A549 (cell line): ENCODE results near the gene KRTAP4-2.

Source experiments
- CBX8 ChIP-seq: fragments of 200-600 bp; sonication (generic); IDR thresholded peaks from 2 replicates; pipeline ENCODE4 v1.6.1; 2016
- JUN ChIP-seq, 2 experiments: fragments of >200 bp; sonication (Bioruptor Twin); formaldehyde crosslinking; IDR thresholded peaks; 2 replicates in 1 of 2; 3 replicates in 1 of 2; pipeline ENCODE4 v1.6.1; 2016 to 2017
- MAFK ChIP-seq: fragments of 450-650 bp; IDR thresholded peaks from 2 replicates; pipeline ENCODE4 v1.6.1; 2014; ENCODE audit not compliant: partially characterized antibody
- POLR2A ChIP-seq: IDR thresholded peaks from 2 replicates; pipeline ENCODE4 v1.6.1; 2012; ENCODE audit warnings: mild to moderate bottlenecking, low read length
- RFX5 ChIP-seq: fragments of 450-650 bp; IDR thresholded peaks from 2 replicates; pipeline ENCODE4 v1.7.1; 2014; ENCODE audit warnings: antibody characterized with exemption, mild to moderate bottlenecking, moderate library complexity
- TF ChIP-seq, protein P1 (sequence below): fragments of >200 bp; sonication (Bioruptor Twin); formaldehyde crosslinking; IDR thresholded peaks from 3 replicates; pipeline ENCODE4 v1.5.1; 2016
- TF ChIP-seq, protein P2 (sequence below): IDR thresholded peaks from 2 replicates; pipeline ENCODE4 v1.6.1; 2012; ENCODE audit warnings: low read depth, borderline replicate concordance

GRCh38 chr17:41141361-41141760, 36.7 kb downstream of the KRTAP4-2 start:
- TF ChIP-seq MAFK: no peak
- TF ChIP-seq POLR2A: no peak
- no peak for TF ChIP-seq RFX5
- TF ChIP-seq, protein P1, sequence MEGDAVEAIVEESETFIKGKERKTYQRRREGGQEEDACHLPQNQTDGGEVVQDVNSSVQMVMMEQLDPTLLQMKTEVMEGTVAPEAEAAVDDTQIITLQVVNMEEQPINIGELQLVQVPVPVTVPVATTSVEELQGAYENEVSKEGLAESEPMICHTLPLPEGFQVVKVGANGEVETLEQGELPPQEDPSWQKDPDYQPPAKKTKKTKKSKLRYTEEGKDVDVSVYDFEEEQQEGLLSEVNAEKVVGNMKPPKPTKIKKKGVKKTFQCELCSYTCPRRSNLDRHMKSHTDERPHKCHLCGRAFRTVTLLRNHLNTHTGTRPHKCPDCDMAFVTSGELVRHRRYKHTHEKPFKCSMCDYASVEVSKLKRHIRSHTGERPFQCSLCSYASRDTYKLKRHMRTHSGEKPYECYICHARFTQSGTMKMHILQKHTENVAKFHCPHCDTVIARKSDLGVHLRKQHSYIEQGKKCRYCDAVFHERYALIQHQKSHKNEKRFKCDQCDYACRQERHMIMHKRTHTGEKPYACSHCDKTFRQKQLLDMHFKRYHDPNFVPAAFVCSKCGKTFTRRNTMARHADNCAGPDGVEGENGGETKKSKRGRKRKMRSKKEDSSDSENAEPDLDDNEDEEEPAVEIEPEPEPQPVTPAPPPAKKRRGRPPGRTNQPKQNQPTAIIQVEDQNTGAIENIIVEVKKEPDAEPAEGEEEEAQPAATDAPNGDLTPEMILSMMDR: no peak
- TF ChIP-seq JUN (IDR thresholded peaks at IDR 0.05): no peak
- TF ChIP-seq, protein P2, sequence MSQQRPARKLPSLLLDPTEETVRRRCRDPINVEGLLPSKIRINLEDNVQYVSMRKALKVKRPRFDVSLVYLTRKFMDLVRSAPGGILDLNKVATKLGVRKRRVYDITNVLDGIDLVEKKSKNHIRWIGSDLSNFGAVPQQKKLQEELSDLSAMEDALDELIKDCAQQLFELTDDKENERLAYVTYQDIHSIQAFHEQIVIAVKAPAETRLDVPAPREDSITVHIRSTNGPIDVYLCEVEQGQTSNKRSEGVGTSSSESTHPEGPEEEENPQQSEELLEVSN: no peak
- TF ChIP-seq CBX8: no peak
